ENCODE measurements around the gene KLHL17.

GRCh38 chr1:913491-914130, 46.8 kb upstream of the KLHL17 start:
- TF ChIP-seq CTCF (IDR thresholded peaks at IDR 0.05) (no peak), POLR2A (IDR thresholded peaks at IDR 0.05) (no peak), POLR2AphosphoS5 (IDR thresholded peaks at IDR 0.05; ENCODE audit: insufficient read depth in 1 of 2, low read depth in 1 of 2) (no peak)

Measured in vagina (tissue), 2 donors.